A673 (cell line): ENCODE measurements around the gene CDKAL1. TPM values are rescaled to one million over a fixed set of nuclear protein-coding genes. Genes with fewer than 3 reads are reported as not detected.

Source experiments
- BruUV-seq: library from RNA; stranded (reverse); fragments of 400-500 nt; replicated peaks from 2 replicates; lab custom pipeline; 2021; lab: Mats Ljungman, UMichigan
- CTCF ChIA-PET: fragments of 300-600 bp; sonication (Branson Sonifier 250); formaldehyde crosslinking; loops from one replicate; lab custom pipeline; 2022; ENCODE audit warnings: antibody characterized with exemption; lab: Charles Lee
- POLR2A ChIA-PET: fragments of 300-600 bp; sonication (Branson Sonifier 250); formaldehyde crosslinking; loops from one replicate; lab custom pipeline; 2022; ENCODE audit warnings: antibody characterized with exemption; ENCODE audit not compliant: low non-redundant PET; lab: Charles Lee
- DNase-seq: peaks from one replicate; pipeline ENCODE4 v3.0.0-alpha.2; 2015; ENCODE audit warnings: low spot score
- H3K27ac ChIP-seq: fragments of 200-600 bp; sonication (generic); 2 replicates; pipeline ENCODE4 v1.5.1; 2016; ENCODE audit warnings: mixed run types, low read depth, mild to moderate bottlenecking, mixed read lengths, antibody characterized with exemption, low read length; ENCODE audit not compliant: poor library complexity, severe bottlenecking
- H3K27me3 ChIP-seq: fragments of 200-600 bp; sonication (generic); replicated peaks from 2 replicates; pipeline ENCODE4 v1.6.1; 2017; ENCODE audit warnings: mixed run types, low read depth, mild to moderate bottlenecking, mixed read lengths, antibody characterized with exemption, low read length; ENCODE audit not compliant: insufficient read depth, poor library complexity
- H3K36me3 ChIP-seq: fragments of 200-600 bp; sonication (generic); 2 replicates; pipeline ENCODE4 v1.6.1; 2016; ENCODE audit warnings: mixed run types, mild to moderate bottlenecking, mixed read lengths, antibody characterized with exemption, low read length; ENCODE audit not compliant: insufficient read depth, poor library complexity, severe bottlenecking
- H3K4me1 ChIP-seq: fragments of 200-600 bp; sonication (generic); 2 replicates; pipeline ENCODE4 v1.6.1; 2017; ENCODE audit warnings: mixed run types, mild to moderate bottlenecking, mixed read lengths, antibody characterized with exemption, low read length; ENCODE audit not compliant: insufficient read depth, poor library complexity, severe bottlenecking
- H3K4me3 ChIP-seq: fragments of 200-600 bp; sonication (generic); 2 replicates; pipeline ENCODE4 v1.5.1; 2016; ENCODE audit warnings: low read depth, mixed run types, mild to moderate bottlenecking, mixed read lengths, low read length; ENCODE audit not compliant: poor library complexity, severe bottlenecking
- H3K9me3 ChIP-seq: fragments of 200-600 bp; sonication (generic); 2 replicates; pipeline ENCODE4 v1.6.1; 2016; ENCODE audit warnings: mixed run types, low read depth, mild to moderate bottlenecking, mixed read lengths, antibody characterized with exemption, low read length; ENCODE audit not compliant: poor library complexity, severe bottlenecking
- CTCF ChIP-seq: fragments of 300-800, 200-600 bp; sonication (generic); conservative IDR thresholded peaks from 2 replicates; pipeline ENCODE4 v1.5.1; 2017; ENCODE audit warnings: low read depth, mild to moderate bottlenecking, antibody characterized with exemption, low read length, moderate library complexity, mixed read lengths
- EZH2 ChIP-seq: fragments of 200-600 bp; sonication (generic); IDR thresholded peaks from 2 replicates; pipeline ENCODE4 v1.6.1; 2017; ENCODE audit warnings: borderline replicate concordance, low read depth, mild to moderate bottlenecking, mixed read lengths, antibody characterized with exemption, low read length; ENCODE audit not compliant: poor library complexity, severe bottlenecking
- intact Hi-C: fragments of 100-400 bp; cut with micrococcal nuclease; formaldehyde crosslinking; loops from one replicate; pipeline ENCODE4 v1.10.0; 2022; ENCODE audit not compliant: unreplicated experiment
- total RNA-seq: library from RNA; stranded (reverse); gene quantifications from 2 replicates; pipeline ENCODE4 v1.2.3, GENCODE V29; 2021

CDKAL1 gene
- total RNA-seq, 1 experiment from 2014 or later = 35.5 TPM

DNA sequence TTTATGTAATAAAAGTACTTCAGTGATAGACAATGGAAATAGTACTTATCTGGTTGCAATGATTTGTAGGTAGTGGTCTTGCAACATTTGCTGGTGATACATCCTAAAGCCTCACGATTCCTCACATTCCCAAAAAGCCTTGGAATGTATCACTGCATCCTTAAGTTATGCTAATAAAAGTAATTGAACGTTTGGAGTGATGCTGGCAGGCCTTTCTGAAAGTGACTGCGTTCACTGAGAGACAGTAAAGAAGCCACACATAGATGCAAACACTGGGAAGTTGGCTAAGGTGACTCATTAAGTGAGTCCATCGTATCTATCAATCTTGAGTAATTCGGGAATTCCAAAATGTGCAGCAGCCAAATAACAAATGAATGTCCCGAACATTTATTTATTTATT, 615.2 kb downstream of the CDKAL1 start:
- no peak overlapping the region for H3K27ac ChIP-seq
- CTCF ChIA-PET = no interaction called here
- POLR2A ChIA-PET = no interaction called here
- no peak for TF ChIP-seq CTCF
- no peak for TF ChIP-seq EZH2
- H3K4me1 ChIP-seq = peaks cover 20% of the 10 kb centered on the region
- no peak for DNase-seq
- no peaks in the 10 kb centered on the region for H3K9me3 ChIP-seq
- H3K36me3 ChIP-seq = no peaks in the 10 kb centered on the region
- intact Hi-C loops = no loop called here
- BruUV-seq = no TSS peak
- no peak overlapping the region for H3K4me3 ChIP-seq
- H3K27me3 ChIP-seq = no peaks in the 10 kb centered on the region

GRCh38 chr6:21150667-21151066, 616.4 kb downstream of the CDKAL1 start:
- Histone ChIP-seq H3K4me1 (peaks cover 14% of the 10 kb centered on the region), H3K27ac (no peak overlapping the region), H3K9me3 (no peaks in the 10 kb centered on the region), H3K36me3 (no peaks in the 10 kb centered on the region), H3K4me3 (no peak overlapping the region), H3K27me3 (no peaks in the 10 kb centered on the region)
- TF ChIP-seq EZH2 (no peak), CTCF (no peak)
- intact Hi-C loops = no loop called here
- DNase-seq = no peak
- CTCF ChIA-PET = no interaction called here
- BruUV-seq = no TSS peak
- POLR2A ChIA-PET = no interaction called here

GRCh38 chr6:21151119-21151518, 616.9 kb downstream of the CDKAL1 start:
- CTCF ChIA-PET = no interaction called here
- no peak overlapping the region for H3K4me3 ChIP-seq

More at GRCh38 chr6:21151119-21151518, 616.9 kb downstream of the CDKAL1 start:
- no peak for DNase-seq
- BruUV-seq = no TSS peak
- no peak for TF ChIP-seq EZH2
- no peak for TF ChIP-seq CTCF
- H3K9me3 ChIP-seq = no peaks in the 10 kb centered on the region
- intact Hi-C loops = no loop called here
- H3K27ac ChIP-seq = no peak overlapping the region
- no peaks in the 10 kb centered on the region for H3K36me3 ChIP-seq
- POLR2A ChIA-PET = no interaction called here
- no peaks in the 10 kb centered on the region for H3K27me3 ChIP-seq
- H3K4me1 ChIP-seq = peaks cover 14% of the 10 kb centered on the region
